ENCODE results near the gene RAPGEF3. TPM values are rescaled to one million over a fixed set of nuclear protein-coding genes. Genes with fewer than 3 reads are reported as not detected.
A peak's percentile ranks its signal among the peaks of the same experiment; 100 is the strongest.

Gene RAPGEF3
- total RNA-seq, 1 donor from 2014 or later, result 13.5 TPM

DNA sequence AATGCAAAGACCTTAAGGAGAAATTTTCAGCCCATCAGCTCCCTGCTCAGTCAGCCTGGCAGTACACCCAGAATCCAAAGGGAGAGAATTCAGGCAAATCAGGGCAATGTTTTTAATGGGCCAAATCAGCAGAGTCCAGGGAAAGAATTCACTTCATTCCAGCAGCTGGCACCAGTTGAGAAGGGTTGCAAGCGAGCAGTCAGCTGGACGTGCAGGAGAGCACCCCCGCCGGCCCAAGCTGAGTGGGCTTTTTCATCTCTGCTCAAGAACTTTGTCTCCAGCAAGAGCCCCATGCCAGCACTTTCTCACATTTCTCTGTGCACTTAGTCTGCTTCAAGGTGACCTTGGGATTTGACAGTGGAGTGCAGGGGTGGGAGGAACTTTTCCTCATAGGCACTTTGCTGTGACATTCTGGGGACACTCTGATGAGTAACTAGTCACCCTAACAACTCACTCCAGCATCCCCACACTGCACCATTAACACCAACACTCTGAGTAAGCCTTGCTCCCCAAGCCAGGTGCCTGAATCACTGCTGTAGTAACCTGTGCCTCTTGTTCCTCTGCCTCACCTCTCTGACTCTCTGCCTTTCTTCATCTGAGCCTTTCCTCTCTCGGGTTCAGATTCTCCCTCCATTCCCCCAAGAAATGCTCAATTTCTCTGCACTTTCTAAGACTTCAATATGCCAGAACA is 35.6 kb downstream of the RAPGEF3 start:
- no peak for DNase-seq (ENCODE audit: low read depth in 2 of 2)

DNA sequence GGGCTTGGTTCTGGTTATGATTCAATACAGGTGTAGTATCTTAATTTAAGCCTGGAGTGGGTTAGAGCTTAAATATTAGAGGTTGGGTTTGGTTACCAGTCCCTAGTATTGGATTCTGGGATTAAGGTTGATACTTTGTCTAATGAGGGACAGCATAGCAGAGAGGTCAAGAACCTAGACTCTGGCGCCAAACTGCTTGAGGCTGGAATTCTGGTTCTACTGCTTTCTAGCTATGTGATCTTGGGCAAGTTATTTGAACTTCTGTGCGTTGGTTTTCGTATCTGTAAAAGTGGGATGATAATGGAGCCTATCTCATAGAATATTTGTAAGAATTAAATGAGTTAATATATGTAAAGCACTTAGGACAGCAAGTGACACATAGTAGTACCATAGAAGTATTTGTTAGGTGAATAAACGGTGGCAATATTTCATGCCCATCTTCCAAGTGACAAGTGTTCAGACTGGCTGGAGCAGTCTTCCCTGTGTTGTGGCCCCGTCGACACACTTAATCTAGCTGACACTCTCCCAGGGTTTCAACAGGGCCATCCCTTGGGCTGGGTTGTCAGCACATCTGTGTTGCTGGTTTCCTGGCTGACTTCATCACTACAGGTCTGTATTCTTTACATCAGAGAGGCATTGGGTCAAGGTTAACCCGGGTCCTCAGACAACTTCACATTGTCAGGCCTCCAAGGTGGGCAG is 36.4 kb downstream of the RAPGEF3 start:
- no peak for DNase-seq (ENCODE audit: low read depth in 2 of 2)

DNA sequence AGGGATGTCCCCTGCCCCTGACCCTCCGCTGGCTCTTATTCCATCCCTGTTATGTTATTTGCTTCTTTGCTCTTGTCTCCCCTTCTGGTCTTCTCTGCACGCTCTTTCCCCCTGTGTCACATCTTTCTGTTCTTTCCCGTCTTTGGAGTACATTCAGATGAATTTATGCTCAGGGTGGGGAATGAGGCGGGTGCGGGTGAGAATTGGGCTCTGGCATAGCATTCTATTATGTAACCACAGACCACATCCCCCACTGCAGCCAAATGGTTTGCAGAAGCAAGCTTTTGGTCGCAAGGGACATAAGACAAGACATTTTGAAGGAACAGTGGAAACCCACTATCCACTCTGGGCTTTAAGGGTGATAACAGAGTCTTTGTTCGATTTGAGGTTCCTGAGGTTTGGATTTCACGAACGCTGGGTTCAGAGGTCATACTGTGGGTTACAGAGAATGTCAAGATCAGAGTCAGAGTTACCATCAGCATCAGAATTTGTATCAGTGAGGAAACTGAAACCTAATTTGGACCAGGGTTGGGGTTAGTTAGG is 37.2 kb downstream of the RAPGEF3 start:
- DNase-seq (ENCODE audit: low read depth in 2 of 2), result no peak

DNA sequence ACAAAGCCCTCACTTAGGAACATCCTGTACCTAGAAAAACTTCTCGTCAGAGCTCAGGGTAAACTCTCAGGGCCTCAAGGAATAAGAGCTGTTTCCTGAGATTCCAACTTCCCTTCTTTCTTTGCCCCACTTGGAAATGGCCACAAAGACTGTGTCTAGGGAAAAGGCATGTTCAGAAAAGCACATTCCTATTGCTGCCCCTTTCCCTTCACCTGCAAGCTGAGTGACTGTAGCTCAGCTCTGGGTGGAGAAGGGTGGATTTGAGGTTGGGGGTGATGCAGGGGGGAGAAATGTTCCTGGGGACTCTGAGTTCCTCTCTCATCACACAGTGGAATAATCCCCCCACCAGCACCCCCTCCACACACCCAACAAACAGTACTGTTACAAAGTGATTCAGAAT is 40.1 kb downstream of the RAPGEF3 start:
- DNase-seq (ENCODE audit: low read depth in 2 of 2), result no peak

DNA sequence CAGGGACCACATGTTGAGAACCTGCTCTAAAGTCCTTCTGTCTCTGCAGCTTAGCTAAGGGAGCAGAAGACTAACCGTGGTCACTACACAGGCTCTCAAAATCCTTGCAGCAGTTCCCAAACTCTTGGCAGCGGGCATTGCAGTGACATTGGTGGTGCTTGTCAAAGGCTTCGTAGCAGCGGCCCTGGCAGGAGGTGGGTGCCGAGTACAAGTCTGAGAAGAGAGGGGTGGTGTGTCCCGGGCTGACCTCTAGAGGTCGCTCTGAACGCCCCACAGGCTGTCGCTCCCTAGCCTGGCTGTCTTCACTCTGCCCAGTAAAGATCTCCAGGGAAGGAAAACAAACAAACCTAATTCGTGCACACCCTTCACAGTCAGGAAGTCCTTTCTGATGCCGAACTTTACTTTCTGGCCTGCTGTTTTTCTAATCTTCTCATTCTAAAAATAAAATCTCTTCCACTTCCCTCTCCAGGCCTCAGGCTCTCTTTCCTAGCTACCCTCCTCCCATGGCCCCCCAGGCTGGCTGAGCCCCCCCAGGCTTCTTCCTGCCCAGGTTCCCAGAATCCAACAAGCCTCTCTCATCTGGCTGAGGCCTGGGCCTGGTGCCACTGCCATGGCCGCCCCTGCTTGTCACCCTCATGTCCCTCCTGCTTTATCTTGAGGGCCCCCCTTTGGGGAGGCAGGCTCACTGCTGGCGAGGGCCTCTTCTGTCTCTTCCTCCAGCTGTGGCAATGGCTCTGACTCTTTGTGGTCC is 41.1 kb downstream of the RAPGEF3 start:
- peak; percentile 42 to 84 for DNase-seq (ENCODE audit: low read depth in 2 of 2)

- DNase-seq (ENCODE audit: low read depth in 2 of 2), result no peak
Measured at GRCh38 chr12:47717046-47717442, 41.6 kb downstream of the RAPGEF3 start.

DNA sequence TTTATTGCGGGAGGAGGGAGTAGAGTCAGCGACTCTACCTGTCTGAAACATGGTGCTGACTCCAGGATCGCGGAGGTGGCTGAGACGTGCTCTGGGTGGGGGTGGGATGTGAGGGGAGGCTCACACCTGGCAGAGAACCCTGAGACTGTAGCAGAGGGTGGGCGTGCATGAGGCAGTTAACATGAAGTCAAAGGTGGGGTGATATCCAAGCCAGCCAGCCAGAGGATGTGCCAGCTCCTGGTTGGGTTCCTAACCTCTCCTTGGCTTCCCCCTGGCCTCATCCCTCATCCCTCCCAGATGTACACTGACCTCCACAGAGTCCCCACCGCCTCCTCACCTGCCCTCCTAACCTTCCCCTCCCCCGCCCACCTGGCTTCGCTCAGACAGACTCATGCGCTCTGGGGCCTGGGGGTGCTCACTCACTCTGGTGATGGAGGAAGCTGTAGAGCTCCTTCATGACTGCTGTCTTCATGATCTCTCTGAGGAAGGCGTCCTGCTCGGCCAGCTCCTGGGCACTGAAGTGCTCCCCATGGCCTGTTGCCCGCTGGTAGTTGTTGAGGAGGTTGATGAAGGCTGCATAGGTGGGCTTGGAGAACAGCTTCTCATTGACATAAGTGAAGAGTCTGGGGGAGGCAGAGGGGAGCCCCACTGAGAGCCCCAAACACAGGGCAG is 42.7 kb downstream of the RAPGEF3 start:
- DNase-seq (ENCODE audit: low read depth in 2 of 2), result no peak

DNA sequence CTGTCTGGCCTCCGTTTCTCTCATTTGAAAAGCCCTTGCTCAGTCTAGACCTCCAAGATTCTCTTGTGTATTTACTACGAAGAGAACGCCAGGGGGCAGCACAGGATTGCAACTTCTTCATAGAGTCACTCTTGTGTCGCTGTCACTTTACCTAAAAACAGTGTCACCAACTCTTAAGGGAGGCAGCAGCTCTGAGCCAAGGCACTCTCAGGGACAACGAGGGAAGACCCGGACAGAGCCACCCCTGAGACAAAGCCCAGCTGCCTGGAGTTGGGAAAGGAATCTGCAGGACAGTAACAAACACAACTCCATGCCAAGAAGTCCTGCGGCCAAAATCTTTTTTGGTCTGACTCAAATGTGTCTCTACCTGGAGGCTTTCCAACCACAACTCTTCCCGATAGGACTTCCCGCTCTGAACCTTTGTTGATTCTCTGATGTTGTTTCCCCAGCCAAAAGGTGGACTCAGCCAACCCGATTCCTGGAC is 43.2 kb downstream of the RAPGEF3 start:
- DNase-seq (ENCODE audit: low read depth in 2 of 2), result peak; percentile 66 to 80

DNA sequence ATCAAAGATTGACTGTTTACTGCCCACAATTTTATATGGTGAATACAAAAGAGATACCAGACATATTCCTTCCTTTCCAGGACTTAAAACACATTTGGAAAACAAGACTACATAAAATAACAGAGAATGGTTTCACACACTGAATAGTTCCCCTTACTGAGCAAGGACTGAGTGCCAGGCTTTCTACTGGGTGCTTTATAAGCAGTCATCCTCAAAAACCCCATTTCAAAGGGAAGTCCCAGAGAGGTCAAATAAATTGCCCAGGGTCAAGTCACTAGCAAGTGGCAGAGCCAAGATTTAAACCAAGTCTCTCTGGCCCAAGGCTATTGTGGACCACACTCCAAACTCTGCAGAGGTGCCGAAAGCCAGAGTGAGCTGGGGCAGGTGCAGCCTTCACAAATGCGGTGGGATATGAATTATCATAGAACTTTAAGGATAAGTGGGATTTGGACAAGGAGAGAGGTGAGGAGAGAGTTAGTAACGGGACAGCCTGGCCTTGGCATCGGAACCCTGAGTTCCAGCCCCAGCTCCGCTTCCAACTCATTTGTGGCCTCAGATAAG is 43.8 kb downstream of the RAPGEF3 start:
- no peak for DNase-seq (ENCODE audit: low read depth in 2 of 2)

GRCh38 chr12:47712171-47712570 is 46.5 kb downstream of the RAPGEF3 start:
- no peak for DNase-seq (ENCODE audit: low read depth in 2 of 2)

DNA sequence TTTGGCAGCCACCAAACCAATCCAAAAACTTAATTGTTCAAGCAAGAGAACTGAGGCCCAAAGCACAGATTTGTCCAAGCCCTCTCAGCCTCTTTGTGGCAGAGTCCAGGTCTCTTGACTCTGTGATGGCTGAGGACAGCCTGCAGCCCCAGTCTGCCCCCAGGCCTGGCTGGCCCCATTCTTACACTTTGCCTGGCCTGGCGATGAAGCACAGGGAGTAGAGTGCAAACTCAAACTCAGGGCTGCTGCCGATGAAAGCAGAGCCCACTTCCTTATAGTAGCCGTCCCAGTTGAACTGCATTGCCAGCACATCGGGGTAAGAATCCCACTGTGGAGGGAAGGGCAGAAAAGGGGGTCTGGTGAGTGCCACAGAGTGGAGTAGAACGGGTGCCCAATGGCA is 47.2 kb downstream of the RAPGEF3 start:
- no peak for DNase-seq (ENCODE audit: low read depth in 2 of 2)

- no peak for DNase-seq (ENCODE audit: low read depth in 2 of 2)
Measured at GRCh38 chr12:47710278-47710677, 48.4 kb downstream of the RAPGEF3 start.

- no peak for DNase-seq (ENCODE audit: low read depth in 2 of 2)
Measured at GRCh38 chr12:47709671-47710070, 49.0 kb downstream of the RAPGEF3 start.

DNA sequence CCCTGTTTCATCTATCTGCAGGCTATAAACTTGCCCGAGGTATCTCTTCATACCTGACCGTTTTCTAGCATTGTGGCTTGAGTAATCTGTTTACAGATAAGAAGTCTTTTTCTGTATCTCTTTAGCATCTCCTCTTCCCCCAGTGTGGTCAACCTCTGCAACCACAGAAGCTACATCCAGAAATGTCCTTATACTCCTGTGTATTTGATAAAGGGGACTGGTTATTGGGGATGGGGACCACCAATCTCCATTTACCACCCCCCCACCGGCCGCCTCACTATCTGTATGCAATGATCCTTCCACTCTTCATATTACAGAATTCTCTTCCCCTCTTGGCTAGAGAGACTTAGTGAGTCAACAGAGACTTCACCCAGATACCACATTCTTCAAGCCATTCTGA is 49.4 kb downstream of the RAPGEF3 start:
- no peak for DNase-seq (ENCODE audit: low read depth in 2 of 2)

DNA sequence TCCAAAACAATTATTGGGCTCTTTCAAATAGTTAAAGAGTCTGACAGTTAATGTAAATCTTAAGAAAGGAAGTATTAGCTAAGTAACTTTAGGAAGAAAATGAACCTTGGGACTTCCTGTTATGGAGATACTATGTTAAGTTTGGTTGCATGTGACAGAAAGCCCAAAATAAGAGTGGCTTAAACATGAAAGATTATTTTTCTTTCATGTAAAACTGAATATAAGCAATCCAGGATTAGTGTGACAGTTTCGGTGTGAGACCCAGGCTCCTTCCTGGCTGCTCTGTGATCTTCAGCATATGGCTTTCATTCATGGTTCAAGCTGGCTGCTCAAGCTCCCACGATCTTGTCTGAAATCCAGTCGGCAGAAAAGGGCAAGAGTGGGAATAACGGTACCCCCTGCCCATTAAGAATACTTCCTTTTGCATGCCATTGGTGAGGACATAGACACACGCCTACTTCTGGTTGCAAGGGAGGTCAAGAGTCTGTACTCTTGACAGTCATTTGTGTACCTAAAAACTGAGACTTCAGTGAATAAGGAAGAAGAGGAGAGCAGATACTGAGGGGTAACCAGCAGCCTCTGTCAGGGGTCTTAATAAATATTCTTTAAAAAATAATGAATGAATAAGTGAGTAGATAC is 50.7 kb downstream of the RAPGEF3 start:
- DNase-seq (ENCODE audit: low read depth in 2 of 2), result no peak

GRCh38 chr12:47707355-47707754 is 51.3 kb downstream of the RAPGEF3 start:
- DNase-seq (ENCODE audit: low read depth in 2 of 2), result no peak

DNA sequence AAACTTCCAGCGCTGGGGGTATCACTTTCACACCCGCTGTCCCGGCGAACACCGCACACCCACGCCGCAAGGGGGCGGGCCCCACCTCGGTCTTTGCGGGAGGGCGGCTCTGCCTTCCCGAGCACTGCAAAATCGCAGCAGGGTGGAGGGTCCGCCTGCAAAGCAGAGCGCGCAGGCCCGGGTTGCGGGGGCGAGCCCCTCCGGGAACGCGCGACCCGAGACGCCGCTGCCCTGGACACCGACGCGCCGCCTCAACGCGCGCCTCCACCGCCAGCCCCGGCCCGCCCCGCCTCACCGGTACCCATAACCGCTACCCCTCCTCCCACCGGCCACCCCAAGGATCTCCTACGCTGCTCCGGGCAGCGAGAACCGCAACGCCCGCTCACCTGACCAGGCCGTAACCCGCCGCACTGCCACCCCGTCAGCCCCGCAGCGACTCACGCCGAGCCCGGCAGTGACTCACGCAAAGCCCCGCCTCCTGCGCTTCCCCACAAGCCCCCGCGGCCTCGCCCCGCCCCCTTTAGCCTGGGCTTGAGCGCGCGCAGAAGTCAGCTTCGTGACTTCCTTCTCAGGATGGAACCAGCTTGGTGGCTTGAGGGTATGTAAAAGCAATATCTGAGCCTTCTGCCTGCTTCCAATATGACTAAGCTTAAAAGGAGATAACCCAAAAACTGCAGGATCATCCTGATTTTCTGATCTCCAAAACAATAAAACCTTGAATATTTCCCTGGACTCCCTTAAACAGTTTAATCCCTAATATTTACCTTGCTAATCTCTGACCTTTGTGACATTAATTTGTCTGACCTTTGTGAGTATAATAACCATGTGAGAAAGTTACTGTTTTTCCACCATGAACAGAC is 52.9 kb downstream of the RAPGEF3 start, which contains the start of gene RPAP3:
Gene RPAP3 (minus strand): TSS at position 465 of the 860 bp plus-strand sequence. CDS start 3,190 bp downstream, outside the sequence.
- peak; percentile 71 to 94 for DNase-seq (ENCODE audit: low read depth in 2 of 2)

DNA sequence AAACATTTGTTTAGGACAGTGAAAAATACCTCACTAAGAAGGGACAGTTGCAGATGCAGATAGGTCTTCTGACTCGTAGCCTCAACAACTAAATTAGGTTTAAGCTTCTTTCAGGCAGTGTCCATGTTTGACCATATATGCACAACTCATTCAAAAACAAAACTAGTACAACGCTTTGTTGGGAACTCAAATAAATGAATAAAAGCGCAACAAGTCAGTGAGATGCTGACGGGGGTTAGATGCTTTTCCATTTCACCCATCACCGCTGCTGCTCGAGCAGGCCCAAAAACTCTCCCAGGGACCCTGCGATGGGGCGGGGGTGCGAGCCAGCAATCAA is 53.5 kb downstream of the RAPGEF3 start:
- no peak for DNase-seq (ENCODE audit: low read depth in 2 of 2)

DNA sequence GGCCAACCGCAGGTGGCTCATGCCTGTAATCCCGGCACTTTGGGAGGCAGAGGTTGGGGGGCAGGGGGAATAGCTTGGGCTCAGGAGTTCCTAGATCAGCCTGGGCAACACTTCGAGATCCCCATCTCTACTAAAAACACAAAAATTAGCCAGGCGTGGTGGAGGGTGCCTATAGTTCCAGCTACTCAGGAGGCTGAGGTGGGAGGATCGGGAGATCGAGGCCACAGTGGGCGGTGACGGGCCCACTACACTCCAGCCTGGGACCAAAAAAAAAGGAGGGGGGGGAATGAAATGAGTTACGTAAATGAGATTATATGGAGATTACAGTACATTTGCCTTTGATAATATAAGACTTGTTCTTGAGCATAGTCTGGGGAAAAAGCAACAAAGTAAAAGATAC is 54.0 kb downstream of the RAPGEF3 start:
- DNase-seq (ENCODE audit: low read depth in 2 of 2), result no peak

DNA sequence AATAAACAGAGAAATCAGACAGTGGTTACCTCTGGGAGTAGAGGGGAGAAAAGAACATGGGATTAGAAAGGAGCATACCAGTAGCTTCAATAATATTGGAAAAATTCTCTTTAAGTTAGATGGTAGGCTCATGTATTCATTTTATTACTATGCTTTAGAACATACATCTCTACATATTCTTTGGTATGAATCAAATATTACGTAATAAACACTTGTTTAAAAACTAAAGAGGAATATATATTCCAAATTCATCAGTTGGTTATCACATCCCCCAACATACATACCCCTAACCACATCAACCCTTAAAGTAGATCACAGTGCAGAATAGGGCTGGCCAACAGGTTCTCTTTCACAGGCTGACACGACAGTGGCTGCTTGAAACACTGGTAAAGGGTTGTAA is 58.4 kb downstream of the RAPGEF3 start:
- DNase-seq (ENCODE audit: low read depth in 2 of 2), result no peak

Measured in dermis microvascular lymphatic vessel endothelial cell (primary cell).